Effector CD8-positive, alpha-beta T cell (primary cell): ENCODE results near the gene RTL10.

Experiments used
- DNase-seq: peaks from one replicate; lab custom pipeline; 2025; lab: John Stamatoyannopoulos, UW

The RTL10 gene

GRCh38 chr22:19875531-19876313 lies 21.0 kb upstream of the RTL10 start:
- DNase-seq = no peak

- no peak for DNase-seq
These were observed 20.4 kb upstream of the RTL10 start for GRCh38 chr22:19875061-19875530.

- DNase-seq = no peak
These were observed 19.8 kb upstream of the RTL10 start for GRCh38 chr22:19874307-19875060.

- no peak for DNase-seq
These were observed 19.3 kb upstream of the RTL10 start for GRCh38 chr22:19873960-19874306.

DNA sequence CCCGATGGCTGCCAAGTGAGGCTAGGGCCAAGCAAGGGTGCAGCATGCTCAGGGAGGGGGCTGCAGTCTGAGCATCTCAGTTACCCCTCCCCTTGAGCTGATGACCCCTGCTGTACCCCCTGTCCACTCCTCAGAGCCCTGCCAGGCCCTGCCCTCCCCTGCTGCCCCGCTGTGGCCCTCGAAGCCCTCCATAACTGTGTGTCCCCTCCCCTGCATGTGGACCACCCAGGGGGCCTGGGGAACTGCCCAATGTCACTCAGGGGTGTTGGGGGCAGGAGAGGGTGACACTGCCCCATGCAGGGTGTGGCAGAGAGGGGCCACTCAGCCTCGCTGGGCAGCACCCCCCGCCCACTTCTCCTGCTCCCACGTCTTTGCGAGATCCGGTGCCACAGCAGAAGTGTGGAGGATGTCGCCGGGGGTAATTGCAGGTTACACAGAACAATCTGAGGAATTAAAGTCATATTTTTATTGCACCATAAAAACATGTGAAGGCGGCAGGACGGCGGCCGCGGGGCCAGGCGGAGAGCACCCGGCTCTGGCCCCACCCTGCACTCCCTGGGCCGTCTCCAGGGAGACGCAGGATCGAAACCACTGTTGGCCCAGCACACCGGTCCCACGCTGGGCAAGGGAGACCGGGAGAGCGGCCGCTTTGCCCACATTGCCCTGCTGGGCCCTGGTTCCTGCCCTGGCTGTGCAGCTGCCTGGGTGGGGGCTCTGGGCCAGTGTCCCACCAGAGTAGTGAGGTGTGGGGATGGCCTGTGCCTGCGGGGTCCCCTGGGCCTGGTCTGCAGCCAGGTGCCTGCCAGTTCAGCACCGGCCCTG lies 18.7 kb upstream of the RTL10 start:
- no peak for DNase-seq

DNA sequence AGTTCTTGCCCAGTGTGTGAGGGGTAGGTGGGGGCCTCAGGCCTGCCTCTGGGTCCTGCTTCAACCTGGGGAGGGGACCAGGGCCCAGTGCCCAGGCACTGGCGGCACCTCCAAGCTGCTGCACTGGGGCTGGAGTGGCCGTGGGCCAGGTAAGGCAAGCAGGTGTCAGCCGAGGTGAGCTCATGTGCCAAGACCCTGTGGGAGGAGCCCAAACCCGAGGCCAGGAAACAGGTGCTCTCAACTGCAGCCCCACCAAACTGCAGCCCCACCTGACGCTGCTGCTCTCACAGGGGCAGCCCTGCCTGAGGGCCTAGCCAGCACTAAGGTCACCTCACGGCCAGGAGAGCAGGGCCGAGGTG lies 18.1 kb upstream of the RTL10 start:
- no peak for DNase-seq

GRCh38 chr22:19871845-19872778 lies 17.4 kb upstream of the RTL10 start:
- DNase-seq = no peak

DNA sequence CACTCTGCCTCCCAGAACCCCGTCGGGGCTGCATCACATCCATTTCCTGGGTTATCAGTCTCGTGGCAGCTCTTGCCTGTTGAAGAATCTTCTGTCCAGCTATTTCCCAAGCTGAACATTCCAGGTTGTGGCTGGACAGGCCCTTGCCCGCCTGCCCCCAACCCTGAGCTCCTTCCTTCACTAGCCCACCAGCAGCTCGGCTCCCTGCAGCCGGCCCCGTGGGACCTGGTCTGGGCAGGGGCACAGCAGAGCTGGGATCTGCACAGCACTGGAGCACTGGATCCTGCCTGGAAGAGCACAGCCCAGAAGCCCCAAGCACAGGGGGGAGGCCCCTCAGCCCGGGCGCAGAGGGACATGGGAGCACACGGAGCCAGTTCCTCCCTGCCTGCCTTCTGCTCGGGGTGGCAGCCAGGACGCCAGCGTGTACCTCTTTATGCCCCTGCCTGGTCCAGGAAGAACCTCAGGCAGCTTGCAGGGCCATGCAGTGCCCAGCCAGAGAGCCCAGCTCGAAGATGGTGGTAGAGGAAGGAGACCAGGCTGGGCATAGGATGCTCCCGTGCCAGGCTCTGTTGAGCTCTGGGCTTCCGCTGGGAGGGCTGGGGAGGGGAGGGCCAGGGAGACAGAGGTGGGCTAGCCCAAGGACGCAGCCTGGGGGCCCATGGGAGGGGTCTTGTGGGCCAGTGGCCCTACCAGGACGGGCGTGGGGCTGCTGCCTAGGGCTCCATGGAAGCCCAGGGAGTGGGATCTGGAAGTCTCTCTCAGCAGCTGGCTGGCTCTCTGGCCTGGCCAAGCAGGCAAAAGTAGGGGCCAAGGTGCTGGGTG lies 16.6 kb upstream of the RTL10 start:
- DNase-seq = no peak

- no peak for DNase-seq
These were observed 15.7 kb upstream of the RTL10 start for GRCh38 chr22:19870153-19871022.

- no peak for DNase-seq
These were observed 15.0 kb upstream of the RTL10 start for GRCh38 chr22:19869497-19870152.

DNA sequence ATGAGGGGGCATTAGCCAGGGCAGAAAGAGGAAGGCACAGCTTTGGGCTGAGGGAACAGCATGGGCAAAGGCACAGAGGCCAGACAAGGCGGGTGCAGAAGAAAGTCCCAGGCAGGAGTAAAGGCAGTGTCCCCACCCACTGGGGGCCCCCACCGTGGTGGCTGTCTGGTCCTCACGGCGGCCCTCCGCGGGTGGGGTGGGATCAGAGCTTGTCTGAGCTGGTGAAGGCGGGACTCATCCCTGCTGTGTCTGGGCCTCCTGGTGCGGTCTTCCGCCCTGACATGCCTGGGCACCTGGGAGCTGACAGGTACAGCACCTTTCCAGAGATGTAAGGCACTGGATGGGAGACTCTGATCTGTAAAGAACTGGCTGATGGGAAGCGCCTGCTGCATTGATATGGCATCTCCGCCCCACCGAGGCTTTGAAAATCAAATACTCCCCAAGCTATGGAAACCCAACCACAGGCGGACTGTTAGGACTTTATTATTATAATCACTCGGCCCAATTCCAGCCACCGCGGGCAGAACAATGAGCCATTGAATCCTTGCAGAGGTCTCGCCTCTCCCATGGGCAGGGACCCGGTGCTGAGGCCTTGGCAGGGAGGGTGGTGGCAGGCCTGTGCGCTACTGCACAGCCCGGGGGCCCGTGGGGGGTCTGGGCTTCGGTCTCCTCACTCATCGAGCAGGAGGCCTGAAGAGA lies 14.2 kb upstream of the RTL10 start:
- DNase-seq = no peak

- no peak for DNase-seq
These were observed 13.7 kb upstream of the RTL10 start for GRCh38 chr22:19868333-19868732.

DNA sequence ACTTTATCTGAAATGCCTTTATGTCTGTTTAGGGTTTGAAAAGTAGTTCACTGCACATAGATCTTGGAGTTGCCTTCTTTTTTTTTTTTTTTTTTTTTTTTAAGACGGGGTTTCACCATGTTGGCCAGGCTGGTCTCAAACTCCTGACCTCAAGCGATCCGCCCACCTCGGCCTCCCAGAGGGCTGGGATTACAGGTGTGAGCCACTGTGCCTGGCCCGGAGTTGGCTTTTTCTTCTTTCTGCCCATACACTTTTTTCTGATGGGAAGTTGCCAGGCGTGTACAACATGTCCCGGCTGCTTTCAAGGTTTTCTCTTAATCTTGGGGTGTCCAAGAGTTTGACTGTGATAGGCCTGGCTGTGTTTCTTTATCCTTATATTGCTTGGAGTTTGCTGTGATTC lies 12.9 kb upstream of the RTL10 start:
- no peak for DNase-seq

DNA sequence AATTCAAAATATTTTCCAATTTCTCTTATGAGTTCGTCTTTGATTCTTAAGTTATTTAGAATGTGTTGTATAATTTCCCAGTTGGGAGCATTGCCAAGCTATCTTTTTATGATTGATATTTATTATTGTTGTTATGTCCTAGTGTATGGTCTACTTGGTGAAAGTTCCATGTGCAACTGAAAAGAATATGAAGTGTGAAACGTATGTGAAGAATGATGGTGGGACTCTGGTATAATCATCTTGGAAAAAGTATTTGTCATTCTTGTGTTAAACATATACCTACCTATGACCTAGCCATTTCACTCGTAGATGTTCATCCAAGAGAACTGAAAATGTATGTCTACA lies 12.0 kb upstream of the RTL10 start:
- DNase-seq = no peak

DNA sequence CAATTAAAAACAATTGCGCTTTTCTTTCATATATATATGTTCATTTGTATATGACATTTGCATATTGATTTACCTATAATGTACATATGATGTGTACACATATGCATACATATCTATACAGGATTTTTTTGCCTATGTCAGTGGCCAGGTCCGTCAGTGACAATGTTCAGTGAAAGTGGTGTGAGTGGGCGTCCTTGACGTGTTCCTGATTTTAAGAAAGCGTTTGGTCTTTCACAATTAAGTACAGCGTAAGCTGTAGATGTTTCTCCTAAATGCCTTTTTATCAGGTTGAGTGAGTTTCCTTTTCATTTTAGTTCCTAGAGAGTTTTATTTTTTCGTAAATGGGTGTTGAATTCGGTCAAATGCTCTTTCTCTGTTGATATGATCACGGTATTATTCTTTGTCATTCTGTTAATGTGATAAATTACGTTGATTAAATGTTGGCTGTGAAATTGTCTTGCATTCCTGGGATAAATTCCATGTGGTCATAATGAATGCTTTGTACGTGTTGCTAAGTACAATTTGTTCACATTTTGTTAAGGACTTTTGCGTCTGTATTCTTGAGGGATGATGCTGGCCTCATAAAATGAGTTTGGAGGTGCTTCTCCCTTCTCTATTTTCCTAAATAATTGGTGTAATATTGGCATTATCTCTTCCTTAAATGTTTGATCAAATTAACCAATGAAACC lies 10.6 kb upstream of the RTL10 start:
- no peak for DNase-seq

GRCh38 chr22:19864538-19865106 lies 9.9 kb upstream of the RTL10 start:
- DNase-seq = no peak

GRCh38 chr22:19863571-19863970 lies 8.9 kb upstream of the RTL10 start:
- no peak for DNase-seq
